Activated CD4-positive, alpha-beta T cell treated with anti-CD3 and anti-CD28 coated beads for 48 hours (primary cell): ENCODE measurements around the gene KLF4.

Experiments used
- DNase-seq: peaks from one replicate; pipeline ENCODE4 v3.0.0-alpha.2; 2020

KLF4 gene

DNA sequence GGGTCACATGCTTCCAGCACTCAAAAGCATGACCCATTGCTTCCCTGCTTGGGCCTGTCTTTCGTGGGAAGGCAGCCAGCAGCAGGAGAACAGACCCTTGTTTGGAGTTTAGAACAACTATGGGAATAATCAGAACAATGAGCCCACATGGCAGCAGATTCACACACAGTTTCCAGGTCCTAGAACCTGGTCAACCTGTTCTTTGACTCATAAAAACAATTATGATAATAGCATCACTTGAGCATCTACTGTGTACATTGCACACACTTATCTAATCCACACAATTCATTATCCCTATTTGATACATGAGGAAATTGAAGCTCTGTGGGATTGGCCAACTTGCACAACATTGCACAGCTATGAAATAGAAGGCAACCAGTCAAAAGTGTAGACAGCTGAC is 41.7 kb downstream of the KLF4 start:
- no peak for DNase-seq

DNA sequence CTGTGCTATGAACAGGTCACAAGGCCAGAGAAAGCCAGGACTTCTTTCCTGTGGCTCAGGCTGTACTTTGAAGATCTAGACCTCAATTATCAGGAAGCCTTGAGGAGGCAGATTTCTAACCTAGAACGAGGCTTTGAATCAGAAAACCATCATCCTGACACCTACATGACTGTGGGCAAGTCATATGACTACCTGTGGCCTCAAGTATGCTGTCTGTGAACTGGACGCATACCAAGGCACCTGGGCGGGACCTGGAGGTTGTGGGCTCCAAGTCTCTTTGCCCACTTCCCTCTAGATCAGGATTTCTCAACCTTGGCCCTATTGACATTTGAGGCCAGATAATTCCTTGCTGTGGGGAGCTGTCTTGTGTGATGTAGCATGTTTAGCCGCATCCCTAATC is 42.5 kb downstream of the KLF4 start:
- no peak for DNase-seq

DNA sequence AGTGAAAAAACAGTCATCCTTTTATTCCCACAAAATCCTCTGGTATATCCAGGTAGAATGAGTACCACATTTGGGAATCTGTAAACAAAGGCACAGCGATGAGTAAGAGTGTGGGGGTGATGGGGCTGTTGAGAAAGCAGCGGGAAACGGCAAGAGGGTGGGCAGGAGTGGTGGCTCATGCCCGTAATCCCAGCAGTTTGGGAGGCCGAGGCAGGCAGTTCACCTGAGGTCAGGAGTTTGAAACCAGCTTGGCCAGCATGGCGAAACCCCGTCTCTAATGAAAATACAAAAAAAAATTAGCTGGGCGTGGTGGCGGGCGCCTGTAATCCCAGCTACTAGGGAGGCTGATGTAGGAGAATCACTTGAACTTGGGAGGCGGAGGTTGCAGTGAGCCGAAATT is 43.1 kb downstream of the KLF4 start:
- DNase-seq, result no peak

DNA sequence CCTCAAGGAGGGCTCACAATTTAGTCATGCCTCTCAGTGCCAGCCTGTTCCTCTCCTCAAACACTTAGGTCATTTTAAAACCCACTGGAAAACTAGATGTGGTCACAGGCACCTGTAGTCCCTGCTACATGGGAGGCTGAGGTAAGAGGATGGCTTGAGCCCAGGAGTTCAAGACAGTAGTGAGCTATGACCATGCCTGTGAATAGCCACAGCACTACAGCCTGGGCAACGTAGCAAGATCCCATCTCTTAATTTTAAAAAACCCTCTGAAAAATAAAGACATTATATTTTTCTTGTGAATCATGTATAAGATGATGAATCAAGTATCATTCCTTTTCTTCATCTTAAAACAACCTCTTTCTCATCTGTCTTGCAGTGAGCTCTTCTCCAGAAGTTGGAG is 45.8 kb downstream of the KLF4 start:
- no peak for DNase-seq

DNA sequence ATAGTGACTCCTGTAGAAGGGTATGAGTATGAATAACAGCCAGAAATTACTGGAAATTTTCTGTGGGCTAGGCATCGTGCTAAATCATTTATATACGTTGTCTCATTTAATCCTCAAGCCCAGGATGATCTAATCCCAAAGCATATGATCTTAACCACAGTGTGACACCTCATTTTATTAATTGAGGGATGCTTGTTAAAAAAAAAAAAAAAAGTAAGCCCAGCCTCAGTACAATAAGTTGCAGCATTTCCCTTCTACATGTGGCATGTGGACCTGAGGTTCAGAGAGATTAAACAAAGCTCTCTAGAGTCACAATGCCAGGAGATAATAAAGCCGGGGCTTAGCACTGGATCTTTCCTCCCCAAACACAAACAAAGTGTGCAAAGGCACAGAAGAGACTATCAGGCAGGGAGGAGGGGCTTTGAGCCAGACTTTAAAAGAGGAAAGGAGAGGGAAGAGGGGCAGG is 49.5 kb downstream of the KLF4 start:
- DNase-seq, result no peak

DNA sequence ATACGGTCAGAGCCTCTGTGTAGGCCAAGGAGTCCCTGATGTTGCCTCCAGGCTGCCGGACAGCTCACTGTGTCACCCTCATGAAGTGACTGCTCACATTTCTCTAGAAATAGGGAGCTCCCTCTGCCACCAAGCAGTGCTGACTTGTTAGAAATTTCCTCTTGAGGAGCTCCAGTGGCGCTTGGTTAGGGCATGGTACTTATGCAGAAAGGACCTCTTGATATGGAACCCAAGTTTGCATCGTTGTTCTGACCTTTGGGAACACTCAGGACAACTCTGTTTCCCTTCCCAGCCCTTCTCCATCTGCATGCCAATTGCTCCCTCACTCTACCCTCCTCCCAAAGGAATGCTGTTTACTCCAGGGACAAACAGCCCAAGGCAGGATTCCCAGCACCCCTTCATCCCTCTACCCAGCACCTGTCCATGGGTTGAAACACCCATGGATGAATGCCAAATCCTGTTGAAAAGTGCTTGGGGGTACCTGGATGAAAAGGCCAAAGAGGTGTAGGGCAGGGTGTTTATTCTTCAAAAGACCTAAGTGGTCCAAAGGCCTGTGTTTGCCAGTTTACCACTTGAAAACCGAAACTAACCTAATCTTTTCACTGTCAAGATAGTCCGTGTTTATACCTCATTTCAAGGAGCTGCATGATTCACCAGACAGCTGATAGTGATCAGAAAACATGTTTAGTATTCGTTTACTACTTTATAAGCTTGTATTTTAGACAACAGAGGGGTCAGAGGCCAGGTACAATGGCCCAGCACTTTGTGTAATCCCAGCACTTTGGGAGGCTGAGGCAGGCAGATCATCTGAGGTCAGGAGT is 51.1 kb downstream of the KLF4 start:
- no peak for DNase-seq

DNA sequence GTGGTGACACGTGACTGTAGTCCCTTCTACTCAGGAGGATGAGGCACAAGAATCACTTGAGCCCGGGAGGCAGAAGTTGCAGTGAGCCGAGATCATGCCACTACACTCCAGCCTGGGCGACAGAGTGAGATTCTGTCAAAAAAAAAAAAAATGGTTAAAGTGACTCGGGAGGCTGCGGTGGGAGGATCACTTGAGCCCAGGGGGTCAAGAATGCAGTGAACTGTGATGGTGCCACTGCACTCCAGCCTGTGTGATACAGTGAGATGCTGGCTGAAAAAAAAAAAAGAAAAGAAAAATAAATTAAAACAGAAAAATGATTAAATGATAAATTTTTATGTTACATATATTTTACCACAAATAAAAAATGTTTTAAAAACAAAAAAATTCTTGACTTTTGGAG is 51.9 kb downstream of the KLF4 start:
- no peak for DNase-seq

DNA sequence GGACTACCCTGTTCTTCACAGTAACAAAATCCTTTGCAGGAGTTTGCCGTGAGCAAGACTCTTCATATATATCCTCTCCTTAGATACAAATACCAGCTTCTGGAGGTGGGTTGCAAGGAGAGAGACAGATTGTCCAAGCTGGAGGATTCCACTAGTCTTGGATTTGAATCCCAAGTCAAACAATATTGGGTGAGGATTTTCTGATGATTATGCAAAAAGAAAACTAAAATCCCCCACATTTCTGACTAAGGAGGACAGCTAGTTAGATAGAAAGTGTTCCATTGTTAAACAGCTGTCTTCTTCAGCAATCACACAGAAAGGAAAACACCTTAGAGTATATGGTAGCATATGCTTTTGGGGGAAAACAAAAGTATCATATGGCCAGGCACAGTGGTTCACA is 54.2 kb downstream of the KLF4 start:
- DNase-seq, result no peak
